WTC11 (cell line): Measurements from ENCODE around the gene HES3.

Experiments used
- CTCF ChIP-seq: fragments of 200-600 bp; IDR thresholded peaks from 2 replicates; pipeline ENCODE4 v1.8.0; 2022; ENCODE audit warnings: antibody characterized with exemption
- GRHL2 ChIP-seq: fragments of 250-450 bp; sonication (Bioruptor Pico); IDR thresholded peaks from 2 replicates; pipeline ENCODE4 v1.8.0; 2022; ENCODE audit warnings: mild to moderate bottlenecking, moderate library complexity; ENCODE audit not compliant: insufficient replicate concordance, severe bottlenecking
- NR3C1 ChIP-seq: sonication (generic); formaldehyde crosslinking; conservative IDR thresholded peaks from 2 replicates; pipeline ENCODE4 v1.8.1; 2023; ENCODE audit warnings: low read depth, mild to moderate bottlenecking, missing genetic modification reagents

DNA sequence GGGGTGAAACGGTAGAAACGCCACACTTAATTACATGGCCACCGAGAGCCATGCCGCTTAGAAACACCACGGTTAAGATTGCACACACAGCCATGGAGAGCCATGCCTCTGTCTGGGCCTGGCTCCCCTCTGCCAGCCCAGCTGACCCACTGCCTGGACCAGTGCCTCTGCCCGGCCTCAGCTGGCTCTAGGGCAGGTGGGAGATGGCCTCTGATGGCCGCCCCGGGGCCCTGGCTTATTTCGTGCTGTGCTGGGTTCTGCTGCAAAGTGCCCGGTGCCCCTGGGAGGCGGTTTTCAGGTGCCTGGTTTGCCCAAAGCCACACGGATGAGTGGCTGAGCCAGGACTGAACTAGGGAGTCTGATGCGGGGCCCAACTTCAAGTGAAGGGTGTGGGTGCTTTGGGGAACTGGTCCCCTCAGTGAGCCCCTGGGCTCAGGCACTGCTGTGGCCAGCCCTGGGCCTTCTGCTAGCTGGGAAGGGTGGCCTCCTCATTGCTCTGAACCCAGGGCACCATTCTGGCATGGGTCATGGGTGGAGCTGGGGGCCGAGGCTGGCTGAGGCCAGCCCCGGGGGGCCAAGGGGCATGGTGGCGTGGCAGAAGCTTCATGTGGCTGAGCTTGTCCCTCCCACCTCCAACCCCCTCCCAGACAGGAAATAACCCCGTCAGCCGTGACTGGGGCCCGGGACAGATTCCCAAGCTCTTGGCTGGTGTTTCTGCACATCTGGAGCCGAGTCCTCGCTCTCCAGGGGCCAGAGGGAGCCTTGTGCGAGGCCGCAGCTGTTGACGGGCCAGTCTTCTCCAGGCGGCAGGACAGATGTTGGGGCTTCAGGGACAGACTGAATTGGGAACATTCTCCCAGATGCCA, 18.8 kb downstream of the HES3 start:
- TF ChIP-seq GRHL2, result no peak
- no peak for TF ChIP-seq CTCF
- no peak for TF ChIP-seq NR3C1 (CRISPR knock-in tag)
